Measurements from ENCODE around the gene SEMA3D.
"Not testable (repeated sequence)": the region's sequence is repeated elsewhere in the genome, so short reads cannot be mapped to it uniquely, and the experiment has no call there.

Gene SEMA3D

GRCh38 chr7:85022064-85022697 is 164.7 kb downstream of the SEMA3D start:
- no peak for DNase-seq

GRCh38 chr7:85021101-85021704 is 165.7 kb downstream of the SEMA3D start:
- DNase-seq: no peak

GRCh38 chr7:85019778-85020177 is 167.1 kb downstream of the SEMA3D start:
- no peak for DNase-seq

GRCh38 chr7:85019176-85019575 is 167.7 kb downstream of the SEMA3D start:
- no peak for DNase-seq

GRCh38 chr7:85018498-85018897 is 168.4 kb downstream of the SEMA3D start:
- DNase-seq: no peak

- DNase-seq: no peak
Observed at GRCh38 chr7:85016286-85016685, 170.6 kb downstream of the SEMA3D start.

- no peak for DNase-seq
Observed at GRCh38 chr7:85014936-85015660, 171.8 kb downstream of the SEMA3D start.

- DNase-seq: no peak
Observed at GRCh38 chr7:85011127-85011526, 175.7 kb downstream of the SEMA3D start.

- DNase-seq: no peak
Observed at GRCh38 chr7:85010306-85010705, 176.6 kb downstream of the SEMA3D start.

- DNase-seq: no peak
Observed at GRCh38 chr7:85006754-85007153, 180.1 kb downstream of the SEMA3D start.

- DNase-seq: no peak
Observed at GRCh38 chr7:85004402-85004801, 182.5 kb downstream of the SEMA3D start.

GRCh38 chr7:85001495-85002345 is 185.1 kb downstream of the SEMA3D start:
- DNase-seq: no peak

GRCh38 chr7:85000735-85001350 is 186.0 kb downstream of the SEMA3D start:
- peak; percentile 20 for DNase-seq

- no peak for DNase-seq
Observed at GRCh38 chr7:84999450-84999849, 187.4 kb downstream of the SEMA3D start.

- no peak for DNase-seq
Observed at GRCh38 chr7:84998665-84999064, 188.2 kb downstream of the SEMA3D start.

- DNase-seq: no peak
Observed at GRCh38 chr7:84997626-84998025, 189.2 kb downstream of the SEMA3D start.

GRCh38 chr7:84992954-84993353 is 193.9 kb downstream of the SEMA3D start:
- not testable (repeated sequence) for DNase-seq

- no peak for DNase-seq
Observed at GRCh38 chr7:84985073-84985784, 201.6 kb downstream of the SEMA3D start.

- no peak for DNase-seq
Observed at GRCh38 chr7:84982199-84982598, 204.7 kb downstream of the SEMA3D start.

GRCh38 chr7:84981055-84981976 is 205.5 kb downstream of the SEMA3D start:
- DNase-seq: no peak

GRCh38 chr7:84975586-84976185 is 211.2 kb downstream of the SEMA3D start:
- no peak for DNase-seq

All from NCI-H748 treated with DMSO at 0.1 percent for 48 hours (cell line).